ENCODE data around the gene PTPRA. TPM values are rescaled to one million over a fixed set of nuclear protein-coding genes. Genes with fewer than 3 reads are reported as not detected.
A peak's percentile ranks its signal among the peaks of the same experiment; 100 is the strongest.

The PTPRA gene
- total RNA-seq, 1 donor from 2014 or later: 80.2 TPM

DNA sequence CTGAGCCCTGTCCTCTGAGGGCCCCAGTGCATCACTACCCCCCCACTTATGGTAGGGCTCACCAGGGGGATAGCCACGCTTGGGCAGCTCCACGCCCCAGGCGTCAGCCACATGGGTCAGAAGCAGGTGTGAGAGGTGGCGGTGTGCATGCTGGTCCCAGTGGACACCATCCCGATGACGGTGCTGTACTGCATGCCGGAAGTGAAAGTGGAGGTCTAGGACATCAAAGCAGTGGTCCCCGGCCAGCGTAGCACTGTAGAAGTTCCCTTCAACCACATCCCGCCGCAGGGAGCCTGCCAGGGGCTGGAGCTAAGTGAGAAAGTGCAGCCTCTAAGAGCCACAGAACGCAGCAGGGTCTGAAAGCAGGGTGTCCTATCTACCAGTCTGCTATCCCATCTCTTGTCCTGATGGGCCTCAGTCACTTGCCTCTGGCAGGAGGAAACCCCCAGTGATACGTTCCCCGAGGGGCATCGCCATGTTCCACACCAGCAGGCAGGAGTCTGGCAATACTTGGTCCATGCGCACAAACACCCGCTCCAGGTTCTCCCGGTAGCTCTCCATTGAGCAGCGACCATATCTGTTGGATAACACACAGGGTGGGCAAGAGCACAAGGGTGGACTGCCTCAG is 35.0 kb upstream of the PTPRA start:
- Mint-ChIP-seq H3K27ac (ENCODE audit: unreplicated experiment) (no peak overlapping the region), H3K4me1 (ENCODE audit: unreplicated experiment) (peaks cover 16% of the 10 kb centered on the region), H3K9me3 (ENCODE audit: unreplicated experiment) (no peaks in the 10 kb centered on the region), H3K4me3 (ENCODE audit: unreplicated experiment) (peak overlapping the region; percentile 51), H3K36me3 (ENCODE audit: unreplicated experiment) (peaks cover 24% of the 10 kb centered on the region), H3K27me3 (ENCODE audit: unreplicated experiment) (no peaks in the 10 kb centered on the region)
- DNase-seq (ENCODE audit: extremely low spot score, unreplicated experiment): no peak
- TF ChIP-seq CTCF (IDR thresholded peaks at IDR 0.05): no peak

DNA sequence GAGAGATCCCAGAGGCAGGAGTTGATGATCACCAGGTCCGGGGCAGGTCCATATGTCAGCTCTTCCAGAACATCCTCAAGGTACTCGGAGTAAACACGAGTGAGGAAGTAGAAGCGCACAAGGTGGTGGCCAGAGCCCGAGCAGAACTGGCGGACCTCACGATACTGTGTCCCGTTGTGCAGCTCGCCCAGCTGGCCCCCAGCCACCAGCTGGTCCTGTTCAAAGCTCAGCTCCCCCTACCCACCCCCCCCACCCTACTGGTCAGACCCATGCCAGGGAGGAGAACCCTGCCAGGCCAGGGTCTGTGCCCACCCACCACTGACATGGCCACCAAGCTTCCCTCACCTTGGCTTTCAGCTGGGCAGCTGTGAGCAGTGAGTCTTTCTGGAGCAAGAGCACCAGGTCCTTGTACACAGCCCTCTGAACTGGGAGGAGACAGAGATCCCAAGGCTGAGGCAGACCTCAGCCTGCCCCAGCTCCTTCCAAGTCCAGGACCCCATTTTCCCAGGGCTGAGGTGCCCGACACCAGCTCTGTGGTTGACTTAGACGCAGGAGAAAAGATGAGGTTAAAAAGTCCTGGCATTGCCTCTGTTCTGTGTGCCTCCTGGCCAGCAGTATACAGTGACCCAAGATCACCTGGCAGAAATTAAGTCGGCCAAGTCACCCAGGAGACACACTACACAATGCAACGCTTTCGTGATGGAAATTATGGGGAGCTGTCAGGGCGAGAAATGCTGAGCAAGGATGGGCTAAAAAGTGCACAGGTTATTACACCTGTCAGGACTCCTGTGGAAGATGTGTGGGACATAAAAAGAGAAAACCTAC is 34.2 kb upstream of the PTPRA start:
- H3K4me1 Mint-ChIP-seq (ENCODE audit: unreplicated experiment): peaks cover 16% of the 10 kb centered on the region

GRCh38 chr20:2839732-2840137 is 33.5 kb upstream of the PTPRA start:
- Mint-ChIP-seq H3K4me1 (ENCODE audit: unreplicated experiment) (peaks cover 16% of the 10 kb centered on the region), H3K9me3 (ENCODE audit: unreplicated experiment) (no peaks in the 10 kb centered on the region), H3K27me3 (ENCODE audit: unreplicated experiment) (no peaks in the 10 kb centered on the region), H3K36me3 (ENCODE audit: unreplicated experiment) (peaks cover 24% of the 10 kb centered on the region), H3K27ac (ENCODE audit: unreplicated experiment) (peak overlapping the region; percentile 85), H3K4me3 (ENCODE audit: unreplicated experiment) (peak overlapping the region; percentile 79)
- TF ChIP-seq CTCF (IDR thresholded peaks at IDR 0.05): no peak
- DNase-seq (ENCODE audit: extremely low spot score, unreplicated experiment): no peak

More for the DNA sequence above, 34.2 kb upstream of the PTPRA start:
- no peak for DNase-seq (ENCODE audit: extremely low spot score, unreplicated experiment)
- peak overlapping the region; percentile 79 for H3K4me3 Mint-ChIP-seq (ENCODE audit: unreplicated experiment)
- no peaks in the 10 kb centered on the region for H3K27me3 Mint-ChIP-seq (ENCODE audit: unreplicated experiment)
- H3K9me3 Mint-ChIP-seq (ENCODE audit: unreplicated experiment): no peaks in the 10 kb centered on the region
- TF ChIP-seq CTCF (IDR thresholded peaks at IDR 0.05): no peak
- peak overlapping the region; percentile 85 for H3K27ac Mint-ChIP-seq (ENCODE audit: unreplicated experiment)
- H3K36me3 Mint-ChIP-seq (ENCODE audit: unreplicated experiment): peaks cover 24% of the 10 kb centered on the region

DNA sequence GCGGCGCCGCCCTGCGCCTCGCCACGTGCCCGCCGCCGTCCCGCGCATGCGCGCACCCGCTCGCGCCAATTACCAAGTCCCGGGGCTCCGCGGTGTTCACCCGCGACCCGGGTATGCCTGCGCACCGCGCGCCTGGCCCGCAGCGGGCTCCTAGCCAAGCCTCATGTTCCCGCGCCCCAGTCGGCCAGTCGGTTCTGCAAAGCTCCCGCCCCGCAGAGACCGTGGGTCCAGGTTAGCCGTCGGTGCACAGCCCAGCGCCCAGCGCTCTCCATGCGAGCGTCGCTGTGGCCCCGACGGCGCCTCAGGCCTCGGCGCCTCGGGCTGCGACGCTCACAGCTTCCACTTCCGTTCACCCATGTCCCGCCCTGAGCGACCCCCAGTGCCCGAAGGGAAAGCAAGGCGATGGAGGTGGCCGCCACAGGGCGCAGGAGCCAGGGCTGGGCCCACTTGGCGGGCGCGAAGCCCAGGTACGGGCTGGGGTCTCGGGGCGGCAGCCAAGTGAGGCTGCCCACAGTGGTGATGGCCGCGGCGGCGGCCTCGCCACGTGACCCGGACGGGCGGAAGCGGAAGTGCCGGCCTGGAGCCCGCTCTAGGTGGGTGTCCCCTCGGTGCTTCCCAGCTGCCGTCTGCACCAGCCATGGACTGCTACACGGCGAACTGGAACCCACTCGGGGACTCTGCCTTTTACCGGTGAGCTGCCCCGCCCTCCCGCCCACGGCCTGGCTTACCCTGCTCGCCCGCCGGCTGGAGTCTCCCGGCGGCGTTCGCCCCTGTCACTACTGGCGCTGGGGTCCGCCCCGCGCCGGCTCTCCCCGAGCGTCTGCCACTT is 32.9 kb upstream of the PTPRA start, which contains the start of the genes PCED1A and VPS16:
Gene PCED1A, minus strand, starts transcription at position 518 of the 829 bp plus-strand sequence. CDS start 743 bp downstream, outside the sequence.
Gene VPS16, plus strand, starts transcription at position 608 of the 829 bp plus-strand sequence. Its CDS starts 30 bp downstream, at position 638.
- TF ChIP-seq CTCF (IDR thresholded peaks at IDR 0.05): no peak
- Mint-ChIP-seq H3K36me3 (ENCODE audit: unreplicated experiment) (peaks cover 18% of the 10 kb centered on the region), H3K4me1 (ENCODE audit: unreplicated experiment) (peaks cover 16% of the 10 kb centered on the region), H3K27me3 (ENCODE audit: unreplicated experiment) (no peaks in the 10 kb centered on the region), H3K9me3 (ENCODE audit: unreplicated experiment) (no peaks in the 10 kb centered on the region), H3K4me3 (ENCODE audit: unreplicated experiment) (peak within 1 kb of the TSS; percentile 85), H3K27ac (ENCODE audit: unreplicated experiment) (peak within 1 kb of the TSS; percentile 91)
- DNase-seq (ENCODE audit: extremely low spot score, unreplicated experiment): peak; percentile 96
